ENCODE data around the gene CTTNBP2NL.

DNA sequence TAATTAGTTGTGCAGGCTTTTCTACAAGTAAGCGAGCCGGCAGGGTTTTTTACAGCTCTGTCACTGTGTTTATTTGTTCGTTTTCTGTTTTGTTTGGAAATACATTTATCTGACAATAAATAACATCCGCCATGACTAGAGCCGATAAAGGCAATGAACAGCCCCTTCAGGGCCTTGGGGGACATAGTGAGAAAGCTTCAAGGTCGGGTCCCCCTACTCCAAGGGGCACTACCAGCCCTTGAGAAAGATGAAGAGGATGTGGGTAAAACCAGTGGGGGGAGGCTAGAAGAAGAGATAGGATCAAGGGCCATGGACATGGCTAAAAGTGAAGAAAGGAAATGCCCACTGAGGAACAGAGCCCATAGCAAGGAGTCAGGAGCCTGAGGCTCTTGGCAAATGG lies 38.5 kb upstream of the CTTNBP2NL start:
- TF ChIP-seq CTCF (IDR thresholded peaks at IDR 0.05; ENCODE audit: low read depth, low read length, missing input control): no peak
- TF ChIP-seq JUND (IDR thresholded peaks at IDR 0.05): no peak
- TF ChIP-seq, protein P1, sequence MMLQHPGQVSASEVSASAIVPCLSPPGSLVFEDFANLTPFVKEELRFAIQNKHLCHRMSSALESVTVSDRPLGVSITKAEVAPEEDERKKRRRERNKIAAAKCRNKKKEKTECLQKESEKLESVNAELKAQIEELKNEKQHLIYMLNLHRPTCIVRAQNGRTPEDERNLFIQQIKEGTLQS (IDR thresholded peaks at IDR 0.05): no peak
- no peak for TF ChIP-seq GABPA (IDR thresholded peaks at IDR 0.05 in 1 of 2, conservative IDR thresholded peaks at IDR 0.05 in 1 of 2)
- no peak for TF ChIP-seq FOXA1 (IDR thresholded peaks at IDR 0.05)
- TF ChIP-seq, protein P2, sequence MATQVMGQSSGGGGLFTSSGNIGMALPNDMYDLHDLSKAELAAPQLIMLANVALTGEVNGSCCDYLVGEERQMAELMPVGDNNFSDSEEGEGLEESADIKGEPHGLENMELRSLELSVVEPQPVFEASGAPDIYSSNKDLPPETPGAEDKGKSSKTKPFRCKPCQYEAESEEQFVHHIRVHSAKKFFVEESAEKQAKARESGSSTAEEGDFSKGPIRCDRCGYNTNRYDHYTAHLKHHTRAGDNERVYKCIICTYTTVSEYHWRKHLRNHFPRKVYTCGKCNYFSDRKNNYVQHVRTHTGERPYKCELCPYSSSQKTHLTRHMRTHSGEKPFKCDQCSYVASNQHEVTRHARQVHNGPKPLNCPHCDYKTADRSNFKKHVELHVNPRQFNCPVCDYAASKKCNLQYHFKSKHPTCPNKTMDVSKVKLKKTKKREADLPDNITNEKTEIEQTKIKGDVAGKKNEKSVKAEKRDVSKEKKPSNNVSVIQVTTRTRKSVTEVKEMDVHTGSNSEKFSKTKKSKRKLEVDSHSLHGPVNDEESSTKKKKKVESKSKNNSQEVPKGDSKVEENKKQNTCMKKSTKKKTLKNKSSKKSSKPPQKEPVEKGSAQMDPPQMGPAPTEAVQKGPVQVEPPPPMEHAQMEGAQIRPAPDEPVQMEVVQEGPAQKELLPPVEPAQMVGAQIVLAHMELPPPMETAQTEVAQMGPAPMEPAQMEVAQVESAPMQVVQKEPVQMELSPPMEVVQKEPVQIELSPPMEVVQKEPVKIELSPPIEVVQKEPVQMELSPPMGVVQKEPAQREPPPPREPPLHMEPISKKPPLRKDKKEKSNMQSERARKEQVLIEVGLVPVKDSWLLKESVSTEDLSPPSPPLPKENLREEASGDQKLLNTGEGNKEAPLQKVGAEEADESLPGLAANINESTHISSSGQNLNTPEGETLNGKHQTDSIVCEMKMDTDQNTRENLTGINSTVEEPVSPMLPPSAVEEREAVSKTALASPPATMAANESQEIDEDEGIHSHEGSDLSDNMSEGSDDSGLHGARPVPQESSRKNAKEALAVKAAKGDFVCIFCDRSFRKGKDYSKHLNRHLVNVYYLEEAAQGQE (IDR thresholded peaks at IDR 0.05): no peak
- no peak for TF ChIP-seq HNF4G (IDR thresholded peaks at IDR 0.05)
- TF ChIP-seq RXRA (IDR thresholded peaks at IDR 0.05): no peak
- no peak for TF ChIP-seq TAF1 (conservative IDR thresholded peaks at IDR 0.05)
- no peak for TF ChIP-seq MAX (IDR thresholded peaks at IDR 0.05)
- no peak for TF ChIP-seq RAD21 (IDR thresholded peaks at IDR 0.05)
- no peak for TF ChIP-seq ZBTB33 (IDR thresholded peaks at IDR 0.05)
